Measurements from ENCODE around the gene APBA1. TPM values are rescaled to one million over a fixed set of nuclear protein-coding genes. Genes with fewer than 3 reads are reported as not detected.
"Not testable (repeated sequence)": the region's sequence is repeated elsewhere in the genome, so short reads cannot be mapped to it uniquely, and the experiment has no call there.

Gene APBA1
- total RNA-seq, 1 donor from 2014 or later: 19.7 TPM

- no peak for DNase-seq (ENCODE audit: low spot score)
- ATAC-seq: no peak
These were observed 63.0 kb downstream of the APBA1 start for GRCh38 chr9:69609156-69609555.

- ATAC-seq (no peak), DNase-seq (ENCODE audit: low spot score) (no peak)
These were observed 66.1 kb downstream of the APBA1 start for GRCh38 chr9:69606089-69606488.

- DNase-seq (ENCODE audit: low spot score) (no peak), ATAC-seq (peak; percentile 44)
These were observed 66.8 kb downstream of the APBA1 start for GRCh38 chr9:69605406-69605805.

- DNase-seq (ENCODE audit: low spot score): no peak
These were observed 67.5 kb downstream of the APBA1 start for GRCh38 chr9:69604568-69605219.

GRCh38 chr9:69603656-69604055 lies 68.5 kb downstream of the APBA1 start:
- no peak for ATAC-seq
- no peak for DNase-seq (ENCODE audit: low spot score)

More at GRCh38 chr9:69604568-69605219, 67.5 kb downstream of the APBA1 start:
- no peak for ATAC-seq

- DNase-seq (ENCODE audit: low spot score) (no peak), ATAC-seq (no peak)
These were observed 69.4 kb downstream of the APBA1 start for GRCh38 chr9:69602773-69603172.

- no peak for DNase-seq (ENCODE audit: low spot score)
- no peak for ATAC-seq
These were observed 70.5 kb downstream of the APBA1 start for GRCh38 chr9:69601698-69602097.

- ATAC-seq: no peak
These were observed 71.7 kb downstream of the APBA1 start for GRCh38 chr9:69600314-69601047.

GRCh38 chr9:69599232-69599971 lies 72.8 kb downstream of the APBA1 start:
- DNase-seq (ENCODE audit: low spot score) (no peak), ATAC-seq (peak; percentile 53)

More at GRCh38 chr9:69600314-69601047, 71.7 kb downstream of the APBA1 start:
- DNase-seq (ENCODE audit: low spot score): no peak

GRCh38 chr9:69596906-69597305 lies 75.3 kb downstream of the APBA1 start:
- not testable (repeated sequence) for ATAC-seq; DNase-seq (ENCODE audit: low spot score)

GRCh38 chr9:69594180-69594579 lies 78.0 kb downstream of the APBA1 start:
- ATAC-seq (no peak), DNase-seq (ENCODE audit: low spot score) (no peak)

GRCh38 chr9:69593756-69594155 lies 78.4 kb downstream of the APBA1 start:
- ATAC-seq: no peak
- DNase-seq (ENCODE audit: low spot score): no peak

GRCh38 chr9:69593301-69593700 lies 78.9 kb downstream of the APBA1 start:
- ATAC-seq (no peak), DNase-seq (ENCODE audit: low spot score) (no peak)

GRCh38 chr9:69590266-69590665 lies 81.9 kb downstream of the APBA1 start:
- no peak for ATAC-seq
- no peak for DNase-seq (ENCODE audit: low spot score)

- DNase-seq (ENCODE audit: low spot score) (no peak), ATAC-seq (no peak)
These were observed 83.0 kb downstream of the APBA1 start for GRCh38 chr9:69589156-69589555.

GRCh38 chr9:69585571-69585970 lies 86.6 kb downstream of the APBA1 start:
- no peak for ATAC-seq
- DNase-seq (ENCODE audit: low spot score): no peak

- no peak for DNase-seq (ENCODE audit: low spot score)
- ATAC-seq: no peak
These were observed 87.4 kb downstream of the APBA1 start for GRCh38 chr9:69584759-69585158.

GRCh38 chr9:69583645-69584234 lies 88.4 kb downstream of the APBA1 start:
- DNase-seq (ENCODE audit: low spot score) (no peak), ATAC-seq (no peak)

GRCh38 chr9:69582544-69583297 lies 89.5 kb downstream of the APBA1 start:
- ATAC-seq (no peak), DNase-seq (ENCODE audit: low spot score) (no peak)

- DNase-seq (ENCODE audit: low spot score) (no peak), ATAC-seq (no peak)
These were observed 90.2 kb downstream of the APBA1 start for GRCh38 chr9:69582018-69582417.

Data from left lobe of liver (tissue), 2 donors.